Endothelial cell (in vitro differentiated cells): ENCODE data around the gene SQSTM1. TPM values are rescaled to one million over a fixed set of nuclear protein-coding genes. Genes with fewer than 3 reads are reported as not detected.

Experiments
- DNase-seq: peaks from one replicate; pipeline ENCODE4 v3.0.0; 2021; ENCODE audit warnings: low spot score
- H3K27ac Mint-ChIP-seq: one replicate; pipeline ENCODE4 v1.8.0; 2021; ENCODE audit warnings: mixed read lengths, inconsistent platforms; ENCODE audit not compliant: unreplicated experiment
- H3K27me3 Mint-ChIP-seq: one replicate; pipeline ENCODE4 v1.8.0; 2021; ENCODE audit warnings: mild to moderate bottlenecking, moderate library complexity, mixed read lengths, inconsistent platforms; ENCODE audit not compliant: unreplicated experiment
- H3K36me3 Mint-ChIP-seq: one replicate; pipeline ENCODE4 v1.8.0; 2021; ENCODE audit warnings: mild to moderate bottlenecking, low read depth, mixed read lengths, inconsistent platforms; ENCODE audit not compliant: unreplicated experiment
- H3K4me1 Mint-ChIP-seq: one replicate; pipeline ENCODE4 v1.8.0; 2021; ENCODE audit warnings: mild to moderate bottlenecking, mixed read lengths, inconsistent platforms; ENCODE audit not compliant: unreplicated experiment
- H3K4me3 Mint-ChIP-seq: one replicate; pipeline ENCODE4 v1.8.0; 2021; ENCODE audit warnings: mild to moderate bottlenecking, mixed read lengths, inconsistent platforms; ENCODE audit not compliant: unreplicated experiment
- H3K9me3 Mint-ChIP-seq: one replicate; pipeline ENCODE4 v1.8.0; 2021; ENCODE audit warnings: mixed read lengths, inconsistent platforms; ENCODE audit not compliant: unreplicated experiment
- microRNA-seq: library from miRNA; unstranded; fragments of <30 nt; microRNA quantifications from one replicate; pipeline ENCODE4, GENCODE V29; 2020; ENCODE audit not compliant: unreplicated experiment
- total RNA-seq: library from RNA; stranded (reverse); fragmentation: NEBNext Ultra II Directional; extraction: Animal tissue kit (Norgen Biotek cat#: 25700); gene quantifications from one replicate; pipeline ENCODE4 v1.2.1, GENCODE V29; 2021; ENCODE audit not compliant: unreplicated experiment
- TF ChIP-seq, protein P1 (sequence below): fragments of 200-600 bp; sonication (generic); IDR thresholded peaks from one replicate; pipeline ENCODE4 v1.5.0; 2021; ENCODE audit warnings: antibody characterized with exemption; ENCODE audit not compliant: unreplicated experiment

SQSTM1 gene
- total RNA-seq, 1 donor from 2014 or later, result 82.2 TPM

DNA sequence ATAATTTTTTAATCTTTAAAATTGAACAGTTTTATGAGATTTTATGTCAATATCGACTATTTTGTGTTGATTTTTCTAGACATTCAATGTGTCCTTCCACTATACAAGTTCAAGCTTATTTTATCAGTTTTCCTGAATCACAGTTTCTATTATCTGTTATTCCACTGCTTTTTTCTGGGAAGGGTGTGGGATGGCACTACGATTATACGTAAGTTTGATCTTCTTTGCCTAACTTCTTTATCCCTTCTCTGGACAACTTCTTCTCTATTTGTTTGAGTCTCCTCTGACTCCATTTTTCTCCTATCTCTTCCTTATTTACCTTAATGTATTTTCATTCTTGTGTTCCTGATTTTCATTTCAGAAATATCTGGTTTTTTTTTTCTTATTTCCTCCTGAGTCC, 62.5 kb downstream of the SQSTM1 start:
- H3K4me1 Mint-ChIP-seq, result peaks cover 2% of the 10 kb centered on the region
- H3K27me3 Mint-ChIP-seq, result peaks cover 9% of the 10 kb centered on the region
- no peak for DNase-seq
- TF ChIP-seq, protein P1, sequence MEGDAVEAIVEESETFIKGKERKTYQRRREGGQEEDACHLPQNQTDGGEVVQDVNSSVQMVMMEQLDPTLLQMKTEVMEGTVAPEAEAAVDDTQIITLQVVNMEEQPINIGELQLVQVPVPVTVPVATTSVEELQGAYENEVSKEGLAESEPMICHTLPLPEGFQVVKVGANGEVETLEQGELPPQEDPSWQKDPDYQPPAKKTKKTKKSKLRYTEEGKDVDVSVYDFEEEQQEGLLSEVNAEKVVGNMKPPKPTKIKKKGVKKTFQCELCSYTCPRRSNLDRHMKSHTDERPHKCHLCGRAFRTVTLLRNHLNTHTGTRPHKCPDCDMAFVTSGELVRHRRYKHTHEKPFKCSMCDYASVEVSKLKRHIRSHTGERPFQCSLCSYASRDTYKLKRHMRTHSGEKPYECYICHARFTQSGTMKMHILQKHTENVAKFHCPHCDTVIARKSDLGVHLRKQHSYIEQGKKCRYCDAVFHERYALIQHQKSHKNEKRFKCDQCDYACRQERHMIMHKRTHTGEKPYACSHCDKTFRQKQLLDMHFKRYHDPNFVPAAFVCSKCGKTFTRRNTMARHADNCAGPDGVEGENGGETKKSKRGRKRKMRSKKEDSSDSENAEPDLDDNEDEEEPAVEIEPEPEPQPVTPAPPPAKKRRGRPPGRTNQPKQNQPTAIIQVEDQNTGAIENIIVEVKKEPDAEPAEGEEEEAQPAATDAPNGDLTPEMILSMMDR, result no peak
- peaks cover 66% of the 10 kb centered on the region for H3K36me3 Mint-ChIP-seq
- peaks cover 15% of the 10 kb centered on the region for H3K9me3 Mint-ChIP-seq
- no peak overlapping the region for H3K27ac Mint-ChIP-seq
- peak overlapping the region; percentile 47 for H3K4me3 Mint-ChIP-seq

DNA sequence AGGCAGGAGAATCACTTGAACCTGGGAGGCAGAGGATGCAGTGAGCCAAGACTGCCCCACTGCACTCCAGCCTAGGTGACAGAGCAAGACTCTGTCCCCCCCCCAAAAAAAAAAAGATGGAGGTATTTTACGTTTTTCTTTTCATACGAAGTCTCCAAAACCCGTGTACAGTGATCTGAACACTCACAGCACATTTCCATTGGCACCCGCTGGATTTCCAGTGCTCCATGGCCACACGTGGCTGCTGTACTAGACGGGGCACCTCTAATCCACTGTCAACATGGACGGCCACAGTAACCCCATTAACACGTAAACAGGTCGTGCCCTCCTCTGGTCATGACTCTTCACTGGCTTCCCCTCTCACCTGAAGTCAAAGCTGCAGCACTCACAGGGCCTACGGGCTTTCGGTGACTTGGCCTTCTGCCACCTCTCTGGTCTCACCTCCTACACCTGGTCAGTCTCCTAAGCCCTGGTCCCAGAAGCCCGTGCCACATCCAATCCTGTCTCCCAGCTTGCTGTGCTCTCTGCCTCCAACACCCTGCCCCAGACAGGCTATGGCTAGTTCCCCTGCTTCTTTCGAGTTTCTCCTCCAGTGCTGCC, 64.9 kb downstream of the SQSTM1 start:
- Mint-ChIP-seq H3K4me3 (peak overlapping the region; percentile 47), H3K36me3 (peaks cover 79% of the 10 kb centered on the region), H3K9me3 (peaks cover 15% of the 10 kb centered on the region), H3K27me3 (peaks cover 11% of the 10 kb centered on the region), H3K27ac (no peak overlapping the region), H3K4me1 (peaks cover 2% of the 10 kb centered on the region)
- no peak for DNase-seq
- TF ChIP-seq, protein P1, result no peak

DNA sequence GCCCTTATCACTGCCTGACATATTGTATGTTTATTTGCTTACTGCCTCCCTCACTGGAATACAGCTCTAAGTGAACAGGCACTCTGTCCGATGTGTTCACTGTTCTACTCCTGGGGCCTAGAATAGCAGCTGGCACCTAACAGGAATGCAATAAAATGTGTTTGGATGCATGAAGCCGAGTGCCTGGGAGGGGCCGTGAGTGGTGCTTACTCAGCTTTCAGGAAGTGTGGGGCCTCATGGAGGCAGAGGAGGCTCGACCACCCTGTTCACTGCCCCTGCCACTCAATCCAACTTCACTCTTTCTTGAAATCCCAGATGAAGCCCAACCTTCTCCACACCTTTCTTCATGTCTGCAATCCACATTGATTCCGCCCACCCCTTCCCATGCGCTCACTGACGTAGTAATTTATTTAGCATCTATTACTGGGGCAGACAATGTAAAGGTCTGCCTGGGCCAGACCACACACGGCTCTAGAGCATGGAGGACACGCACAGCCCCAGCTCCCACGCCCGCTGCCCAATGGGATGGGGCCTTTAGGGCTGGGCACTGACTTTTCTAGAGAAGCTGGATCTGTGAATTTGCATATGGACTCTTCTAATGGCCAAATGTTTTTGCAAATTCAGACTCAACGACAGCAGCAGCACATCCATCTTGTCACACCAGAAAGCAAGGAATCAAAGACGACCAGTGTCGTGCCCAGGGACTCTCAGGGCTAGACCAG, 65.6 kb downstream of the SQSTM1 start:
- H3K27ac Mint-ChIP-seq, result no peak overlapping the region
- DNase-seq, result no peak
- peaks cover 2% of the 10 kb centered on the region for H3K4me1 Mint-ChIP-seq
- peaks cover 15% of the 10 kb centered on the region for H3K9me3 Mint-ChIP-seq
- peaks cover 12% of the 10 kb centered on the region for H3K27me3 Mint-ChIP-seq
- TF ChIP-seq, protein P1, result no peak
- peak overlapping the region; percentile 47 for H3K4me3 Mint-ChIP-seq
- H3K36me3 Mint-ChIP-seq, result peaks cover 78% of the 10 kb centered on the region

DNA sequence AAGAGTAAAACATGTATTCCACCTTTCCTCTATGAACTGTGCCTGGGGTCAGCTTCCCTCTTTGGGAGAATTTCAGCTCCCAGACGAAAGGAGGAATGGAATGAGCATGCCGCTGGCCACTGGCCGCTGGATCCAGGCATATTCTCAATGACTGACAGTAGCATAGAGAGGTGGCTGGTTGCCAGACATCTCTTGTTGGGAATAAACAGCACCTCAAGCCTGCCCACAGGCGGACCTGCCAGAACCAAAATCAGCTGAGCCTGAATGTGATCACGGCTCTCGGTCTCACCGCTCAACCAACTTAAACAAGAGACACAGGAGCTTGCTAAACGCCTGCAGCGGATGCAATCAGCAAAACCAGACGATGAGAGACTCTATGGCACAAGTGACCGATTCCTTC, 66.4 kb downstream of the SQSTM1 start:
- H3K4me1 Mint-ChIP-seq, result peaks cover 2% of the 10 kb centered on the region
- peaks cover 77% of the 10 kb centered on the region for H3K36me3 Mint-ChIP-seq
- peaks cover 15% of the 10 kb centered on the region for H3K9me3 Mint-ChIP-seq
- no peak for DNase-seq
- H3K27ac Mint-ChIP-seq, result no peak overlapping the region
- H3K4me3 Mint-ChIP-seq, result peak overlapping the region; percentile 21
- TF ChIP-seq, protein P1, result no peak
- H3K27me3 Mint-ChIP-seq, result peaks cover 12% of the 10 kb centered on the region

Small RNAs within 50 kb of the gene (microRNA-seq; reads per million reads assigned to microRNA genes)
- gene MIR1229, result 56.0 reads per million, percentile 78 among the genes with 10 or more reads in this experiment

Other genes with a start within 250 kb of the SQSTM1 start
- 852 TPM for gene HNRNPH1, start 197.2 kb upstream of the SQSTM1 start, total RNA-seq
- gene CBY3, start 139.9 kb upstream of the SQSTM1 start, total RNA-seq, result not detected
- gene CANX, start 121.9 kb upstream of the SQSTM1 start, total RNA-seq, result 568 TPM
- 30.0 TPM for gene MAML1, start 88.1 kb upstream of the SQSTM1 start, total RNA-seq
- gene LTC4S, start 26.9 kb upstream of the SQSTM1 start, total RNA-seq, result 1.0 TPM
- 163 TPM for gene MGAT4B, start 14.0 kb upstream of the SQSTM1 start, total RNA-seq
- gene MRNIP, start 37.9 kb downstream of the SQSTM1 start, total RNA-seq, result 38.5 TPM
- 138 TPM for gene TBC1D9B, start 87.0 kb downstream of the SQSTM1 start, total RNA-seq